Upper lobe of left lung (tissue), 6 donors: ENCODE data around the gene PRDM16. TPM values are rescaled to one million over a fixed set of nuclear protein-coding genes. Genes with fewer than 3 reads are reported as not detected.

Source experiments
- ATAC-seq, 2 donors: fragments of 200-7000 bp; cut with Tn5 transposase; one replicate each; pipeline ENCODE4 v1.9.1; 2022; ENCODE audit warnings: mild to moderate bottlenecking in 2 of 2, moderate library complexity in 2 of 2; ENCODE audit not compliant: low FRiP score in 2 of 2
- DNase-seq, 2 donors: peaks; one replicate each; pipeline ENCODE4 v3.0.0-alpha.2; 2019 to 2020
- H3K27ac ChIP-seq, 4 donors: fragments of 200-600 bp; sonication (generic); one replicate each; pipeline ENCODE4 v1.5.1; 2016 to 2019
- H3K27me3 ChIP-seq, 4 donors: fragments of 200-600 bp; sonication (generic); one replicate each; pipeline ENCODE4 v1.5.1; 2017 to 2019
- H3K36me3 ChIP-seq, 4 donors: fragments of 200-600 bp; sonication (generic); one replicate each; pipeline ENCODE4 v1.5.1; 2016 to 2019
- H3K4me1 ChIP-seq, 4 donors: fragments of 200-600 bp; sonication (generic); one replicate each; pipeline ENCODE4 v1.5.1; 2018 to 2019
- H3K4me3 ChIP-seq, 4 donors: fragments of 200-600 bp; sonication (generic); one replicate each; pipeline ENCODE4 v1.5.1; 2017 to 2019; ENCODE audit warnings: mild to moderate bottlenecking in 2 of 4, moderate library complexity in 1 of 4
- H3K9me3 ChIP-seq, 4 donors: fragments of 200-600 bp; sonication (generic); one replicate each; pipeline ENCODE4 v1.5.1; 2018 to 2019
- EP300 ChIP-seq, 4 donors: sonication (generic); formaldehyde crosslinking; IDR thresholded peaks; one replicate each; pipeline ENCODE4 v1.5.1; 2017; ENCODE audit warnings: antibody characterized with exemption in 4 of 4, control low read depth in 2 of 4
- POLR2A ChIP-seq, 4 donors: fragments of 450-650 bp; IDR thresholded peaks; one replicate each; pipeline ENCODE4 v1.5.1; 2016 to 2017; ENCODE audit warnings: antibody characterized with exemption in 4 of 4, mild to moderate bottlenecking in 2 of 4
- POLR2AphosphoS5 ChIP-seq, 2 donors: sonication (generic); formaldehyde crosslinking; IDR thresholded peaks; one replicate each; pipeline ENCODE4 v1.5.1; 2017; ENCODE audit warnings: antibody characterized with exemption in 2 of 2
- WGBS, 2 donors: methylation state at CpG; one replicate each; pipeline ENCODE4 v1.1.5; 2017 to 2018; 5-methylcytosine and 5-hydroxymethylcytosine counted together
- total RNA-seq, 6 donors: library from RNA; depleted of rRNA in 4 of 6; stranded (reverse); fragments of >200 nt in 4 of 6; gene quantifications; one replicate each; pipeline versions ENCODE4 v1.1.0 to v1.2.1, GENCODE V29; 2016 to 2021
- TF ChIP-seq, protein P1 (sequence below), 6 experiments: fragments of 450-650 bp in 4 of 6; fragments of 200-600 bp in 2 of 6; sonication (generic) in 2 of 6; IDR thresholded peaks; one replicate each; pipeline ENCODE4 v1.5.1; 2016 to 2019; ENCODE audit warnings: antibody characterized with exemption in 6 of 6
- donor health status: DM: no; HTN: no; CAD: no; lungs with moderate emphysema.
- donor health status: DM: no; HTN: yes; CAD: no; lungs with severe emphysema.

Gene PRDM16
- total RNA-seq, 6 donors from 2014 or later: 12.3 to 54.5 (median 21.2) TPM

DNA sequence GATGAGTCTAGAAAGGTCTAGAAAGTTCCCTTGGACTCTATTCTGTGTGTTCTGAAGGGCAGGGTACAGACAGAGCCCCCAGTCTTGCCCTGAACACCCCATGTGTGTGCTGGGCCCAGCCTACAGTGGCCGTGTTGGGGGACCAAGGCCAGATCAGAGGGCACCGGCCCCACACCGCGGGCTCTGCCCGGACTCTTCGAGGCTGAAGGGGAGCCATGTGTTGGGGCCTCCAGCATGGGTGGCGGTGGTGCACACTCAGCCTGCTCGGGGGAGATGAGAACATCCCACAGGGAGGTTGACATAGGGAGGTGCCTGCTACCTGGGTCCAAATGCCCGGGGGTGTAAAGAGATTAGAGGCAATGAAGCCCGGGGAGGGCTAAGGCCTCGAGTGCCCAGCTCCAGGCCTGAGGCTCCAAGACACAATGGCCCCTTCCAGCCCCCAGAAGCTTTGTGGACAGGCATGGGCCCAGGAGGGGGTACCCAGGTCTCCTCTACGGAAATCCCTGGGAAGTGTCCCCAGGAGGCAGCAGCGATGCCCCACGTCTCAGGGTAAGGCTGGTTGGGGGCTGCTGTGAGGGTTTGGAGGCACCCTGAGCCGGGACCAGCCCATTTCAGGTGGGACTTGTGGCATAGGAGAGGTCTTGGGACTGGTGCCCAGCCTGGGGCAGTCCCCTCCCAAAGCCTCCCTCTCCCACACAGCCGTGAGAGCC is 397.5 kb downstream of the PRDM16 start:
- no peak overlapping the region for H3K27ac ChIP-seq
- peaks cover 0 to 5% (median 2%) of the 10 kb centered on the region in 4 donors for H3K36me3 ChIP-seq
- H3K9me3 ChIP-seq: no peaks in the 10 kb centered on the region
- H3K4me1 ChIP-seq: no peaks in the 10 kb centered on the region
- H3K4me3 ChIP-seq: no peak overlapping the region
- ATAC-seq (no peak), DNase-seq (peak in 1 of 2 donors; percentile 55)
- H3K27me3 ChIP-seq: no peaks in the 10 kb centered on the region
- no peak for TF ChIP-seq POLR2AphosphoS5 (IDR thresholded peaks at IDR 0.05)
- TF ChIP-seq POLR2A (IDR thresholded peaks at IDR 0.05): no peak
- TF ChIP-seq, protein P1, sequence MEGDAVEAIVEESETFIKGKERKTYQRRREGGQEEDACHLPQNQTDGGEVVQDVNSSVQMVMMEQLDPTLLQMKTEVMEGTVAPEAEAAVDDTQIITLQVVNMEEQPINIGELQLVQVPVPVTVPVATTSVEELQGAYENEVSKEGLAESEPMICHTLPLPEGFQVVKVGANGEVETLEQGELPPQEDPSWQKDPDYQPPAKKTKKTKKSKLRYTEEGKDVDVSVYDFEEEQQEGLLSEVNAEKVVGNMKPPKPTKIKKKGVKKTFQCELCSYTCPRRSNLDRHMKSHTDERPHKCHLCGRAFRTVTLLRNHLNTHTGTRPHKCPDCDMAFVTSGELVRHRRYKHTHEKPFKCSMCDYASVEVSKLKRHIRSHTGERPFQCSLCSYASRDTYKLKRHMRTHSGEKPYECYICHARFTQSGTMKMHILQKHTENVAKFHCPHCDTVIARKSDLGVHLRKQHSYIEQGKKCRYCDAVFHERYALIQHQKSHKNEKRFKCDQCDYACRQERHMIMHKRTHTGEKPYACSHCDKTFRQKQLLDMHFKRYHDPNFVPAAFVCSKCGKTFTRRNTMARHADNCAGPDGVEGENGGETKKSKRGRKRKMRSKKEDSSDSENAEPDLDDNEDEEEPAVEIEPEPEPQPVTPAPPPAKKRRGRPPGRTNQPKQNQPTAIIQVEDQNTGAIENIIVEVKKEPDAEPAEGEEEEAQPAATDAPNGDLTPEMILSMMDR (IDR thresholded peaks at IDR 0.05): no peak
- no peak for TF ChIP-seq EP300 (IDR thresholded peaks at IDR 0.05)
- WGBS, 2 donors: 89 to 93% methylated on average over 3 to 9 of the region's 16 CpGs

DNA sequence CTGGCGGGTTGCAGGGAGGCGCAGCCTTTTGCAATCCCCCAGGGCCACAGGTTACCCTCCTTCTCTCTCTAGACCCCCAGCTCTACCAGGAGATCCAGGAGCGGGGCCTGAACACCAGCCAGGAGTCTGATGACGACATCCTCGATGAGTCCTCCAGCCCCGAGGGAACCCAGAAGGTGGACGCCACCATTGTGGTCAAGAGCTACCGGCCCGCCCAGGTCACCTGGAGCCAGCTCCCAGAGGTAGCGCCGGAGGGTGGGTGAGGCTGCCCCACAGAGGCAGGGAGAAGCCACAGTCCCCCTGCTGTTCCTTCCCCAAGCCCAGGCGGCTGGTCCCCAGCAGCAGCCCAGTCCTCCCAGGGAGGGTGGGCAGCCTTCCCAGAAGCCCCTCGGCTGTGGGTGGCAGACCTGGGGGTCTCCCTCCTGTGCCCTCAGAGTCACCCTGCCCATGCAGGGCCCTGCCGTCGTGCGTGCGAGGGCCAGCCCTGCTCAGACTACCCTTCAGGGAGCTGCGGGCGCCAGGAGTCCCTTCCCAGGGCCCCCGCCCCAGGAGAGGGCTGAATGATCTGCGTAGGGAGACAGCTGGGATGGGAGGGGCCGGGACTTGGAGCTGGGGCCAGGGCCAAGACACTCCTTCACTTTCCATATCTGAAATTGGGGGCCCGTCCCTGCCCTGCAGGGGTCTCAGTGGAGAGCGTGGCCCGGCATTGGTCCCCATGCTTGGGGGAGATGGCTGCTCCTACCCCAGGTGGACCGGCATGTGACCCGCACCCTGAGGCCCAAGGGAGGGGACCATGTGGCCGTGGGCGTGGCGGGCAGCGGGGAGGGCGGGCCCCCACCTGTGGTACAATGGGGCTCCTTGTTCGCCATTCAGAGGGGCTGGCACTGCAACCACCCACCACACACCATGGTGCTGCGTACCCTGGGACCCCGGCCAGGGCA is 398.4 kb downstream of the PRDM16 start:
- no peak overlapping the region for H3K4me3 ChIP-seq
- TF ChIP-seq POLR2AphosphoS5 (IDR thresholded peaks at IDR 0.05) (no peak), EP300 (IDR thresholded peaks at IDR 0.05) (no peak), POLR2A (IDR thresholded peaks at IDR 0.05) (no peak)
- TF ChIP-seq, protein P1 (IDR thresholded peaks at IDR 0.05): no peak
- ATAC-seq: no peak
- H3K27me3 ChIP-seq: no peaks in the 10 kb centered on the region
- H3K36me3 ChIP-seq: peaks cover 0 to 5% (median 2%) of the 10 kb centered on the region in 4 donors
- DNase-seq: peak in 1 of 2 donors; percentile 75
- 80 to 86% methylated on average over 3 to 33 of the region's 35 CpGs for WGBS, 2 donors
- no peaks in the 10 kb centered on the region for H3K9me3 ChIP-seq
- H3K27ac ChIP-seq: no peak overlapping the region
- H3K4me1 ChIP-seq: no peaks in the 10 kb centered on the region

DNA sequence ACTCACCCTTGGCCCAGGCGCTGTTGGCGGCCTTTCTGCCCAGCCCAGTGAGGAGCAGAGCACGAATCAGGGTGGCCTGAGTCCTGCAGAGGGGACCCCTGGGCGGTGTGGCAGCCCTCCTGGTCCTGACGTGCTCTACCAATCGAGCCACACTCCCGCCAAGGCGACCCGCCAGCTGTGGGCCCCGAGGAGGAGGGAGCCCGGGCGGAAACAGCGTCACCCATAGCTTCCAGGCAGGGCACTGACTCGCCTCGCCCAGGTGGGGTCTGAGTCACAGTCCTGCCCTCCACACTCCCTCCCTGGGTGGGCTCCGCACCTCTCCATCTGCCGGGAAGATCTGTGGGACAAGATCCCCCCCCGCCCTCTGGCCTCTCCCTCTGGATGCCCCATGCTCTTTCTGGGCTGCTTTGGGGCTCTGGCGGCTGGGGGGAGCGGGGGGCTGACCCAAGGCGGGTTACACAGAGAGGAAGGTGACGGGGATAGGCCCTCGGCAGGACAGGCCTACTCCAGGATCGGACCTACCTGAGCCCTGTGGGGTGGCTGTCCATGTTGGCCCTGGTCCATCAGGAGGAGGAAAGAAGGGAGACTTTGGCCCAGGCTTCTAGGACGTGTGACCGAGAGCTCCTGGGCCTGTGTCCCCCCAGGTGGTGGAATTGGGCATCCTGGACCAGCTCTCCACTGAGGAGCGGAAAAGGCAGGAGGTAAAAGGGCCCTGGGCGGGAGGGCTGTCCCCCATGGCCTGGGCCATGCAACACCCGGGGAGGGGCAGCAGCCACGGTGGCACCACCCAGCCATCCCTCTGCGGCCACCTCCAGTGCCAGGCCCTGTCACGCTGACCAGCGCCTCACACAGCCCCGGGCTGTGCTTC is 399.5 kb downstream of the PRDM16 start:
- H3K36me3 ChIP-seq: peaks cover 0 to 5% (median 2%) of the 10 kb centered on the region in 4 donors
- ATAC-seq: no peak

More for the DNA sequence above, 399.5 kb downstream of the PRDM16 start:
- Histone ChIP-seq H3K27me3 (no peaks in the 10 kb centered on the region), H3K4me3 (no peak overlapping the region), H3K27ac (no peak overlapping the region), H3K4me1 (no peaks in the 10 kb centered on the region), H3K9me3 (no peaks in the 10 kb centered on the region)
- 88 to 89% methylated on average over 14 to 33 of the region's 34 CpGs for WGBS, 2 donors
- DNase-seq: peak in 1 of 2 donors; percentile 77
- TF ChIP-seq POLR2AphosphoS5 (IDR thresholded peaks at IDR 0.05): no peak
- no peak for TF ChIP-seq EP300 (IDR thresholded peaks at IDR 0.05)
- TF ChIP-seq, protein P1 (IDR thresholded peaks at IDR 0.05): no peak
- no peak for TF ChIP-seq POLR2A (IDR thresholded peaks at IDR 0.05)
